NCI-H1092 (cell line): ENCODE results near the gene WDR45B.

ENCODE experiments used
- DNase-seq: peaks from one replicate; lab custom pipeline; 2025; lab: John Stamatoyannopoulos, UW

WDR45B gene

DNA sequence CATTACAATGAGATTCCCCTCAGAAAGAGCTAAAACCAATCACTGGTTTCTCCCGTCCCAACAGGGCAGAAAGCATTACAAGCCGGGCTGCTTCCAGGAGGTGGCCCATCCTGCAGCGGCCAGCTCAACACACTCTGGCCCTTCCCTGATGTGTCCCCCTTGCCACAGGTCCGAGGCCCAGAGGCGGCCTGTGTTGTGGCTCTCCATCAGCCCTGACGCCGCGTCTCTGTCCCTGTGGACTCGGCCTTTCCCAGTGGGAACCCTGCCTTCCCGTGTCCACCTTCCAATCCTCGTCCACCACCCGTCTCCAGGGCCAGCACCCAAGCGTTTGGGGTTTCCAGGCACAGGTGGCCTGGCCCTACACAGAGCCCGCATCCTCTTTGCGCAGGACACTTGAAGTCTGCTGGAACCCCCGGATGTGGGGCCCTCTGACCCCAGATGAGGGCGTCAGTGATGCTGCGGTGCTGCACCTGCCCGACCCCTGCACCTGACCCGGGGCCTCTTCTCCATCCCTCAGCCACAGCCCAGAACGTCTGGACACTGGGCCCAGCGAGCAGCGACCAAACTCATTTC is 29.2 kb upstream of the WDR45B start:
- DNase-seq, result no peak

DNA sequence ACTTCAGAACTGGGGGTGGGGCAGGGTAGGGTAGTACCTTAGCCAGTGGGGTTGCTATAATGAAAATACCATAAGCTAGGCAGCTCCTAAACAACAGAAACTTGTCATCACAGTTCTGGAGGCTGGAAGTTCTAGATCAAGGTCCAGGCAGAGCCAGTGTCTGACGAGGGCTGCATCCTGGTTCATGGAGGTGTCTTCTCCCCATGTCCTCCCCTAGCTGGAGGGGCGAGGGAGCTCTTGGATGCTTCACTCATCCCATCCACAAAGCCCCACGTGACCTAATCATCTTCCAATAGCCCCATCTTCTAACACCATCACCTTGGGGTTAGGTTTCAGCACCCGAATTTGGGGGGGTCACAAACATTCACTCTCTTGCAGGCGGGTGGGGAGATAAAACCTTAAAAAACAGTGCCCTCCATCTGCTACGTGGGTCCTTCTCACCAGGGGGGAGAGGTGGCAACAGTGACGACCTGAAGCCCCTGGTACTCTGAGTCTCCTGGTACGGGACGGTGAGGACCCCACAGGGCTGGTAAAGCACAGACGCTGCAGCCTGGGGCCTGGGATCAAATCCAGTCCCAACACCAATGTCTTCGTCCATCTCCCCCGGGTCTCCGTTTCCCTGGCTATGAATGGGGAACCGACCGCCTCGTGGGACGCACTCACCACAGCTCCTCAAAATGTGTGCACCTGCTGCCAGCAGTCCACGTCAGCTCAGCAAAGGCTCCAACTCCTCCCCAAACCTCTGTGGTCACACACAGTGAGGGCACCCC is 27.4 kb upstream of the WDR45B start:
- DNase-seq, result no peak

DNA sequence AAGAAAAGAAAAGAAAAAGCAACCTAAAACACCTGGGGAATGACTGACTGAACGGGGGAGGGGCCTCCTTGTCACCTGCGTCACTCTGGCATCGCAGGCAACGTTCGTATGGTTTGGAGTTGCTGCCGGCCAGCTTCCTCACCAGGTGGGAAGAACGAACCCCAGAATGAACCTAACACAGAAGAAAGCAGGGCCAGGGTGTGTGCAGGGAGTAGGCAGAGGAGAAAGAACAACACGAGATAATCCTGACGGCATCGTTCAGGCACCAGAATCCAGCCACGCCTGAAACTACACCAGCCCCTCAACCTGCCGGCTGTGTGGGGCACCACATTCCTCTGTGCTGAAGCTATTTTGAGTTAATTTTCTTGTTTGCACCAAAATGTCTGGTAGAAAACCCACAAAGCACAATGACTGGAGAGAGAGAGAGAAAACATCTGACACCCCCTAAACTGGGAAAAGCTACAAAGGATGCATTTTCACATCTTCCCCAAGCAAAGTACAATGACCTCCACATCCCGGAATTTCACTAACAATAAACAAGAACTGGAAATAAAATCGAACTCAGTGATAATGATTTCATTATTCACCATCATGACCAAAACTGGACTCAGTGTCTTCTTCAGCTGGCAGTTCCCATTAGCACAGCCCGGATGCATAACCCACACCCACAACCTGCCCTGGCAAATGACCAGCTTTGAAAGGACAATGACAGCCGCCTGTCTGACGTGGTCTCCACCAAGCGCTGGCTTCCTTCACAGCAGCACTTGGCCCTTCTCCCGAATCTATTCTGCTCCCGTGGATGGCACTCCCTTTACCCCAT is 26.6 kb upstream of the WDR45B start:
- no peak for DNase-seq

DNA sequence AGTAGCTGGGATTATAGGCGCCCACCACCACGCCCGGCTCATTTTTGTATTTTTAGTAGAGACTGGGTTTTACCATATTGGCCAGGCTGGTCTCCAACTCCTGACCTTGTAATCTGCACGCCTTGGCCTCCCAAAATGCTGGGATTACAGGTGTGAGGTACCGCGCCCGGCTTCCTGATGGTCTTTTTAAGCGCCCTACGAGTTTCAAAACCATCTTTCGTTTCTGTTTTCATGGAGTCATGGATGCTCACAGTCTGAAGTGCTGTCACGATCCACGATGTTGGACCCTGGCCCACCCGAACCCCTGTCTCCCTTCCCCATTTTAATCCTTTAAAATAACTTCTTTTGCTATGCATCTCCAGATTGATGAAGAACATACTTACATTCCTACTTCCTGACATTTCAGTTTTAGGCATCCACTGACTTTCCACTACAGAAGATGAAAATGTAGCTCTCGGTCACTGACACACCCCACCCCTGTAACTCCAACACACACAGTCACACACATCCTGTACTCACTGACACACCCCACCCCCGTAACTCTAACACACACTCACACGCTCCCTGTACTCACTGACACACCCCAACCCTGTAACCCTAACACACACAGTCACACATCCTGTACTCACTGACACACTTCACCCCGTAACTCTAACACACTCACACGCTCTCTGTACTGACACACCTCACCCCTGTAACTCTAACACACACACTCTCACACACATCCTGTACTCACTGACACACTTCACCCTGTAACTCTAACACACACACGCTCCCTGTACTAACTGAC is 22.6 kb upstream of the WDR45B start:
- no peak for DNase-seq

DNA sequence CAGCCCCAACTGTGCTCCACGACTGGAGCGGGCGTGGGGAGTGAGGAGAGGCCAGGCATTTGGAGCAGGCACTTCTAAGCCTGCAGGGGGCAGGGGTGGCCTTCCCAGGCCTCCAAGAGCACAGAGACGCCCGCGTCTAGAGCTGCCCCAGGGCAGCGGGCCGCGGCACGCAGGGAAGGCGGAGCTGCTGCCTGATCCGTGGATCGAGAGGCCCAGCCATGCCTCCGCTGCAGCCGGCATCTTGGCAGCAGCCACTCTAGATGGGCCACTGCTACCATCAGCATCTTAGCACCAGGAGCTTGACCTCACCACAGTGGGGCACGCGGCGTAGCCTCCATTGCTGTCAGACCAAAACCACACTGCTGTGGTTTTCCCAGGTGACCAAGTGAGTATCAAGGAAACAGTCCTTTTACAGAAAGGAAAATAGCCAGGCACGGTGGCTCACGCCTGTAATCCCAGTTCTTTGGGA is 20.4 kb upstream of the WDR45B start:
- DNase-seq, result no peak

DNA sequence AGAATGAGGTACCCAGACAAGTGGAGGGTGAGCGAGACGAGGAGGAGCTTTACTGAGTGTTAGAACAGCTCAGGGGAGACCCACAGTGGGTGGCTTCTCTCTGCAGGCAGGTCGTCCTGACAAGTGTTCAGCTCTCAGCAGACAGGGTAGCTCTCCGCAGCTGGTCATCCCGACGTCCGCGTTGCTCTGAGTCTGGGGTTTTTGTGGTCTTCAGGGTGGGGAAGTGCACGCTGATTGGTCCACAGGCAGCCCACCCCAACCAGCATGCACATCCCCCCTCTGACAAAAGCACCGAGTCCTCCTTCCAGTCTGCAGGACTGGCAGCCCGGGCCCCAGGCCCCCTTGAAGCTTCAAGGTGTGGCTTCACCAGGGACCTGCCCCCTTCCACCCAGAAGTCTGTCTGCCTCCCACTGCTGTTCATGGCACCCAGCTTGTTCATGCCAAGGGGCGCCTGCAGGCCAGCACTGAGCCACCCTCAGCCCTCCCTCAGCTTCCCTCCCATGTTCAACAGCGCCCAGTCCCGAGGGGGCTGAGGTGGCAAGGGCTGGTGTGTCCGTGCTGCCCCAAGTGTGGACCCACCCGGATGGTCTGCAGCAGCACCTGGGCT is 19.9 kb upstream of the WDR45B start:
- DNase-seq, result no peak

DNA sequence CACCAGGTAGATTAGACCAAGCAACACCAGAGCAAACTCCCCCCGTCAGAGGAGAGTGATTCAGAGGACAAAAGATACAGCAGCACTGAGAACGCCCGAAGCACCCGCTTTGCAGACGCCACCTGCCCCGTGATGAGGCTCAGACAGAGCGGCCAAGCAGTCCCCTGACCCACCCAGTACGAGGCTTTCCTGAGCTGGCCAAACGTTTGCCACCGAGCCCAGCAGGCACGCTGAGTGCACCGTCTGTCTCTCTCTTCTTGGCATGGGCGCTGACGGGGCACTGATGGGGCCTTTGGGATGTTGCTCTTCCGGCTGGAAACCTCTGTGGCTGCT is 19.4 kb upstream of the WDR45B start:
- DNase-seq, result no peak

DNA sequence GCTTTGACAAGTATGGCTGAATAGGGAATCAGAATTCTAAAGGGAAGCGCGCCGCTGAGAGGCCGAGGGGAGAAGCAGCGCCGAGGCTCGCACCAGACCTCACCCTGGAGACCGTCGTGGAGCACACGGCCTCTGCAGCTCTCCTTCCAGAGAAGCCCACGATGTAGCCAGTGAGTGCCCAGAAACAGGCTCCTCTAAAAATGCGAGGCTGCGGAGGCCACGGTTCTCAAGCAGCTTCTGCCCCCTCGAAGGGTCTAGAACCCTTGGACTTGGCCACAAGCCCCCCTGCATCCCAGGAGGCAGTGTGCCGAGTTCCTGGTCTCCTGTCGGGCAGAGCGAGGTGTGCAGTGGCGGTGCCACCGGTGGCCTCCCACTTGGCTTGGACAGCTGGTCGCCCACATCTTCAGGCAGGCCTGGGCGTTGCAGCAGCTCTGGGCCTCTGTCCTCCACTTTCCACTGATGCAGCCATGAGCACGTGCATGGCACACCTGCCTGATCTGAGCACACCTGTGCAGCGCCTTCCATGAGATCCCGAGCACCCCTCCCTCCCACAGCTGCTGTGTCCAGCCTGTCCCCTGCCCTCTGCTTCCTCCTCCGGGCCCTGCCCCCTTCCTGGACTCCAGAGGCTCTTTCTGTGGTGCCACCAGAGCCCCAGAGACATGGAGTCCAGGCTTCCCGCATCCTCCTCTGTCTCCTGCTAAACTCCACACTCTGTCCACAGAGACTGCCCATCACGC is 18.9 kb upstream of the WDR45B start:
- DNase-seq, result no peak

DNA sequence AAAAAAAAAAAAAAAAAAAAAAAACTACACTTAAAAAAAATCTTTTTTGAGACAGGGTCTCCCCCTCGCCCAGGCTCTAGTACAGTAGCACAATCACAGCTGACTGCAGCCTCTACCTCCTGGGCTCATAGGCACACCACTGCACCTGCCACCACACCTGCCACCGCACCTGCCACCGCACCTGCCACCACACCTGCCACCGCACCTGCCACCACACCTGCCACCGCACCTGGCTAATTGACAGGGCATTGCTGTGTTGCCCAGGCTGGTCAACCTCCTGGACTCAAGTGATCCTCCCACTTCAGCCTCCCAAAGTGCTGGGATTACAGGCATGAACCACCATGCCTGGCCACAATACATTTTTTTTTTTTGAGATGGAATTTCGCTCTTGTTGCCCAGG is 17.6 kb upstream of the WDR45B start:
- DNase-seq, result no peak

DNA sequence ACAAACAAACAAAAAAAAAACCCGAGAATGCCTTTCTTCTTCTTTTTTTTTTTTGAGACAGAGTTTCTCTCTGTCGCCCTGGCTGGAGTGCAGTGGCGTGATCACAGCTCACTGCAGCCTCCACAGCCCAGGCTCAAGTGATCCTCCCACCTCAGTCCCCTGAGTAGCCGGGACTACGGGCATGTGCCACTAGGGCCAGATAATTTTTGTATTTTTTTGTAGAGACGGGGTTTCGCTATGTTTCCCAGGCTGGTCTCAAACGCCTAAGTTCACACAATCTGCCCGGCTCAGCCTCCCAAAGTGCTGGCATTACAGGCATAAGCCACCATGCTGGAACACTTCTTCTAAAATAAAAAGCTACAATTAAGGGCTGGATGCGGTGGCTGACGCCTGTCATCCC is 17.0 kb upstream of the WDR45B start:
- DNase-seq, result no peak

DNA sequence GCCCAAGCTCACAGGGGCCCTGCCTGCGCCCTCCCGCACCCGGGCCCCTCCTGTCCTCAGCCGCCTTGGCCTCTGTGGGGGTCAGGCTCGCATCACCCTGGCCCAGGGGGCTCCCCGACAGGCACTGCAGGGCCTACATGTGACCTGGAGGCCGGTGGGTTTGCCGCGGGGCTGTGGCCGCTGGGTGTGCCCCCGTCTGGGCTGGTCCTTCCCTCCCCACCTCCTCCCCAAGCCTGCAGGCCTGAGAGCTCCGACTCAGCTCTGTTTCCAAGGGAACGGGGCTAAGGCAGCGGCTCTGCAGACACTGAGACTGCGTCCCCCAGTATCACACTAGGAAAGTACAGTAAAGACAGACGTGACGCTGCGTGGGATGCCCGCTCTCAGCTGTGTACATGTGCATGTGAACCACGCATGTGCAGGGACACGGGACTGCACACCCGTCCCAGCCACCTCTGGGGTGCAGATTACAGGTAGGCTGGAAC is 16.5 kb upstream of the WDR45B start:
- DNase-seq, result no peak

DNA sequence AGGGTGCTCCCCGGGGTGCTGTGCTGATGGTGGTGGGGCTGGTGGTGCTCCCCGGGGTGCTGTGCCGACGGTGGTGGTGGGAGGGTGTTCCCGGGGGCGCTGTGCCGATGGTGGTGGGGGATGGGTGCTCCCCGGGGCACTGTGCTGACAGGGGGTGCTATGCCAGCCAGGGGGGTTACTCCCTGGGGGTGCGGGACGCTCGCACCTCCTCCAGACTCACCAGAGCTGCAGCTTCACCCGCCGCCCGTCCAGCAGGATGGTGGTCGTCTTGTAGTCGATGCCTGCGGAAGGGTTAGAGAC is 16.0 kb upstream of the WDR45B start:
- DNase-seq, result no peak

DNA sequence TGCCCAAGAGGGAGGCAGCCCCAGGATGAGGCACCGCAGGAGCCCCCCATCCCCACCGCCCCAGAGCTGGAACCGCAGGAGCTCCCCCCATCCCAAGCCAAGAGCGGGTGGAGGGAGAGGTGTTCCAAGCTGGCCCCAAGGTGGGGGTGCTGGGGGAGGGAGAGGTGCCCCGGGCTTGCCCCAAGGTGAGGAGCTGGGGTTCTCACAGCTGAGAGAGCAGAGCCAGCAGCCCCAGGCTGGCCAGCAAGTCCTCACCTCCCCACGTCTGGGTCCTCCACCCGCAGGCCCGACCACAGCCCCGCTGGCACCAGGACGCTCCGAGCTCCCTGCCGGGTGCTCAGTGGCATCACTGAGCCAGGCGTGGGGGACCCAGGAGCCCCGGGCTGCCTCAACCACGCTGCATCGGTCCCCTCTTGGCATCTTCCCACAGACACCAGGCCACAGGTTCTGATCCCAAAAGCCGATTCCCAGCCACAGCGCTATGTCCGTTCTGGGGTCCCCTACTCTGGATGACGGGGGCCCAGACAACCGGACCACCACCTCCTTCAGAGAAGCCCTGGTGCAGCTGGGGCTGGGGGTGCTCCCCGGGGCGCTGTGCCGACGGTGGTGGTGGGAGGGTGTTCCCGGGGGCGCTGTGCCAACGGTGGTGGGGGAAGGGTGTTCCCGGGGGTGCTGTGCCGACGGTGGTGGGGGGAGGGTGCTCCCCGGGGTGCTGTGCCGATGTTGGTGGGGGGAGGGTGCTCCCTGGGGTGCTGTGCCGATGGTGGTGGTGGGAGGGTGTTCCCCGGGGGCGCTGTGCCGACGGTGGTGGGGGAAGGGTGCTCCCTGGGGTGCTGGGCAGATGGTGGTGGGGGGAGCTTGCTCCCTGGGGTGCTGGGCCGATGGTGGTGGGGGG is 15.4 kb upstream of the WDR45B start:
- no peak for DNase-seq

DNA sequence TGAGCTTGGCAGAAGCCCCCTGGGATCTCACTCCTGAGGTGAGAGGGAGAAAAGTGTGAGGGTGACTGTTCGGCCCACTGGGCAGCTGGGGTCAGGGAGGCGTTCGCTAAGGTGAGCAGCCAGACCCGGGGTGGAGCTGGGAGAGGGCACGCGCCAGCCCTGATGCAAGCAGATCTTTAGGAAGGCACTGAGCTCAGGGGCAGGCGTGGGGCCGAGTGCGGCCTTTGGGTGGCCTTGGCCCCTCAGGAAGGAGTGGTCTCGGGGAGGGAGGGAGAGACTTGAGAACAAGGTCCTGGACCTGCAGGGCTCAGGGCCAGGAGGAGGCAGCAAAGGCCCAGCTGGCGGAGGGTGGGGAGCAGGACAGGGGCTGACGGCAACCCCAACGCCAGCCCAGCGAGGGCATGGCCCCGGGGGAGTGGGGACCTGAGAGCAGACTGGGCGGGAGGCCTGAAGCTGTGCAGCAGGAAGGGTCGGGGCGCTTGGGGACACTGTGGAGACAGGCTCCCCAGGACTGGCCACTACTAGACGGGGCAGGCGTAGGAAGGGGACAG is 14.5 kb upstream of the WDR45B start:
- DNase-seq, result no peak

DNA sequence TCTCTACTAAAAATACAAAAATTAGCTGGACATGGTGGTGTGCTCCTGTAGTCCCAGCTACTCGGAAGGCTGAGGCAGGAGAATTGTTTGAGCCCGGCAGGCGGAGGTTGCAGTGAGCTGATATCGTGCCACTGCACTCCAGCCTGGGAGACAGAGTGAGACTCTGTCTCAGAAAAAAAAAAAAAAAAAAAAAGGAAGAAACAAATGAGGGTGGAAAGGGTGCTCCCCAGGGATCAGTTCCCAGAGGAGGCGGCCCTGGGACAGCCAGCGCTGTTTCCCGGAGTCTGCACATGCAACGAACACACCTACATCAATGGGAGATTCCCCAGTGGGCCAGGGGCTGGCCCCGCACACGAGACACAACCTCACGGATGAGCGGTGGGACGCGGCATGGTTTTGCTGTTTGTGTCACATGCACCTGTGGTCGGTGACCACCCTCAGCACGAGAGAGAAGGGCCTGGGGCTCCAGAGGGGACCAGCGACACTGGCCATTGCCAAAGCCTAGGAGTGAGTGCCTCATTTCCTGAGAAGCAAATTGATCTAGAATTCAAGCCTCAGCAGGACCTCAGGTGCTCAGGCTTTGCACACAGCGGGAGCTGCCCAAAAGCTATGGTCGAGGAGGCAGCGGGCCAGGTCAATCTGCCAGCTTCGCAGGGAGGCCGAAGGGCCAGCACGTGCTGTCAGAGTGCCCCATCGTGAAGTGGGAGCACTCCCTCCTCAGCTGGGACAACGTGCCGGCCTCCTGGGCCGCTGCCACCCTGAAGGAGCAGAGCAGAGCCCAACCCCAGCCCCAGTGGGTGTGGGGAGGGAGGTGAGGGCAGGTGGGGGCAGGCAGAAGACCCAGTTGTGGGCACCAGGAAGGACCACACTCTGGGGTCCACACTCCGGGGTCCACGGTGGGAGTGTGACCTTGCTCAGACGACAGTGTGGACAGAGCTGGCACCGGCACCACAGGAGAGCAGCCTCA is 13.8 kb upstream of the WDR45B start:
- DNase-seq, result no peak

DNA sequence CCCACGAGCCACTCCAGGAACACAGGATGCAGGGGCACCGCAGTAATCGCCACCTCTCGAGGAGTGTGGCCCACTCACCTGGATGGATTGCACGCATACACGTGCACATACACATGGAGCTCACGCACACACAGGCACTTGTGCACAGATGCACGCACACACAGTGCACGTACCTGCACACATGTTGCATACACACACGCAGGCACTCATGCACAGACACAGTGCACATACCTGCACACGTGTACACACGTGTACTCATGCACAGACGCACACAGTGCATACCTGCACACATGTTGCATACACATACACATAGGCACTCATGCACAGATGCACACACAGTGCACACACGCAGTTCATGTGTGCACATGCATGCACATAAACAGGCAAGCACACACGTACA is 11.6 kb upstream of the WDR45B start:
- no peak for DNase-seq

DNA sequence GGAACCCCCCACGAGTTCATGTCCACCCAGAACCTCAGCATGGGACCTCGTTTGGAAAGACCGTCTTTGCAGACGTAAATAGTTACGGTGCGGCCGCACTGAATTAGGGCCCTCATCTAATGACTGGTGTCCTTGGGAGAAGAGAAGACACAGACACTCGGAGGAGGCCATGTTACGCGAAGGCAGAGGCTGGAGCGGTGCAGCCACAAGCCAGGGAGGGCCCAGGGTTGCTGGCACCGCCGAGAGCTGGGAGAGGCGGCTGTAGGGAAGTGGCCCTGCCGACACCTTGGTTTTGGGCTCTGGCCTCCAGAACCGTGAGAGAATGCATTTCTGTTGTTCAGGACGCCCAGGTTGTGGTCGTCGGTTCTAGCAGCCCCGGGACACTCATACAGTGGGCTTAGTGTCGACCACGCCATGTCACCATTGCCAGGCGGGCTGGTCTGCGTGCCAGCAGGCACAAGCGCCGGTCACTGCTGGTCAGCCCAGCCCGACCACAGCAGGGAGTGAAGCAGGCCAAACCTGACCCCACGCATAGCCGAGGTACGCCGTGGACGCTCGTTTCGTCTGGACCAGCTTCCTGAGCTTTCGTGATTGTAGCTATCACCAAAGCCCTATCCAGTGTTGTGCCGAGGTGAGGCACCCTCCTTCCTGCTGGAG is 10.7 kb upstream of the WDR45B start:
- DNase-seq, result no peak

DNA sequence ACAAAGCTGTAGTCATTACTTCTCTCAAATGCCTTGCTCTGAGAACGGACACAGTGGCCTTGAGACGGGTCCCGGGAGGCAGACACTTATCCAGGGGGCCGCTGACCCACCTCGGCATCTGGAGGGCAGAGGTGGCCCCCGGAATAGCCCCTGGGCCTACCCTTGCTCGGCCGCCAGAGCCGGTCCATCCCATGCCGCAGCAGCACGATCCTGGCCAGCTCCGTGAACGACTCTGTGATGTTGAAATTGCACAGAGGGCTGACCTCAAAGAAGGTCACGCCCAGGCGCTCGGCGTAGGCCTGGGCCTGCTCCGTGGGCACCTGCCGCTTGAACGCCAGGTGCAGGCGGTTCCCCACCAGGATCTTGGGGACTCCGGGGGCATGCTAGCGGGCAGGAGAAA is 10.1 kb upstream of the WDR45B start:
- no peak for DNase-seq
